Transverse colon (tissue), 3 donors: ENCODE measurements around the gene MADD.

Source experiments
- POLR2A ChIP-seq: fragments of 450-650 bp; IDR thresholded peaks from one replicate; pipeline ENCODE4 v1.6.1; 2016; ENCODE audit warnings: antibody characterized with exemption, mild to moderate bottlenecking, moderate library complexity
- TF ChIP-seq, protein P1 (sequence below), 5 experiments: fragments of 200-600 bp in 3 of 5; fragments of 450-650 bp in 2 of 5; sonication (generic) in 3 of 5; IDR thresholded peaks; 1 replicate in 2 of 5; 2 replicates in 3 of 5; pipeline ENCODE4 v1.5.1; 2016 to 2017; ENCODE audit warnings: antibody characterized with exemption in 5 of 5, inconsistent platforms in 3 of 5, mild to moderate bottlenecking in 2 of 5, moderate library complexity in 1 of 5

DNA sequence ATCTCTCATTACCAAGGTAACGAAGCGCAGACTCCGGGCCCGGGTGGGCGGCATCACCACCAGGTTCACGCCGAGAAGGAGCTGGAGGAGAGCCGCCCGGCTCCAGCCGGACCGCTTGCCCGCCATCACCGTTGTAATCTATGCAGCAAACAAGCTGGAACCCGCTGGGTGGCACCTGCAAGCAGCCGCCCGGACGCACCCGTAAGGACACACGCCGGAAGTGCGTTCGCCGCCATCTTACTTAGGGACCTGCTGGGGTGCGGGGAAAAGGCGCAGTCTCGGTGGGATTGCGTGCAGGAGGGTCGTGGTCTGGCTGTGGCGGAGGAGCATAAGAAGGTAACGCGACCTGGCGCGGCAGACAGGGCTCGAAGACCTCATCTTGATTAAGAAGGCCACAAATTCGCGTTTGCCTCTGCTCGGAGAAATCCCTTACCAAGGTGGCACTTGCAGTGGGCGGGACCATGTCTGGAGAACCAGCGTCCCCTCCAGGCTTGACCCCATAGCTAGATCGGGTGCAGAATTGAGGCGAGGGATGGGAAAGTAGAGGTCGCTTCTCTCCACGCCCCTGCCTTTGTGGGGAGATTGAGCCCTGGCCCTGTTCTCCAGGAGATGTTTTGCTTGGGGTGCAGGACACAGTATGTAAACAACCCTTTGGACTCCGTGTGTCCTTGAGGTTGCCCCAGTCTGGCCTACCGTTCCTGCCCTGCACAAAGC lies 21.1 kb upstream of the MADD start, which contains the start of gene ACP2:
- TF ChIP-seq, protein P1, sequence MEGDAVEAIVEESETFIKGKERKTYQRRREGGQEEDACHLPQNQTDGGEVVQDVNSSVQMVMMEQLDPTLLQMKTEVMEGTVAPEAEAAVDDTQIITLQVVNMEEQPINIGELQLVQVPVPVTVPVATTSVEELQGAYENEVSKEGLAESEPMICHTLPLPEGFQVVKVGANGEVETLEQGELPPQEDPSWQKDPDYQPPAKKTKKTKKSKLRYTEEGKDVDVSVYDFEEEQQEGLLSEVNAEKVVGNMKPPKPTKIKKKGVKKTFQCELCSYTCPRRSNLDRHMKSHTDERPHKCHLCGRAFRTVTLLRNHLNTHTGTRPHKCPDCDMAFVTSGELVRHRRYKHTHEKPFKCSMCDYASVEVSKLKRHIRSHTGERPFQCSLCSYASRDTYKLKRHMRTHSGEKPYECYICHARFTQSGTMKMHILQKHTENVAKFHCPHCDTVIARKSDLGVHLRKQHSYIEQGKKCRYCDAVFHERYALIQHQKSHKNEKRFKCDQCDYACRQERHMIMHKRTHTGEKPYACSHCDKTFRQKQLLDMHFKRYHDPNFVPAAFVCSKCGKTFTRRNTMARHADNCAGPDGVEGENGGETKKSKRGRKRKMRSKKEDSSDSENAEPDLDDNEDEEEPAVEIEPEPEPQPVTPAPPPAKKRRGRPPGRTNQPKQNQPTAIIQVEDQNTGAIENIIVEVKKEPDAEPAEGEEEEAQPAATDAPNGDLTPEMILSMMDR (IDR thresholded peaks at IDR 0.05), result peak in 2 of 5 experiments; percentile 11 to 44
- TF ChIP-seq POLR2A, result peak; percentile 72
